Mesenchymal stem cell (in vitro differentiated cells and primary cell): ENCODE results near the gene MICAL2.

Experiments used
- DNase-seq: peaks from one replicate; pipeline ENCODE4 v3.0.0-alpha.2; 2013
- H2AFZ ChIP-seq: one replicate; pipeline ENCODE4 v1.6.1; 2013; ENCODE audit warnings: low read depth, mild to moderate bottlenecking, control low read depth, inconsistent platforms, low read length, moderate library complexity
- H2AK5ac ChIP-seq: 2 replicates; pipeline ENCODE4 v1.6.1; 2013; ENCODE audit warnings: low read length, moderate library complexity, mild to moderate bottlenecking, inconsistent platforms; ENCODE audit not compliant: severe bottlenecking
- H2BK120ac ChIP-seq: one replicate; pipeline ENCODE4 v1.6.1; 2013; ENCODE audit warnings: low read depth, mild to moderate bottlenecking, inconsistent platforms, low read length, moderate library complexity
- H2BK12ac ChIP-seq, 2 experiments: one replicate each; pipeline ENCODE4 v1.6.1; 2013; ENCODE audit warnings: inconsistent platforms in 2 of 2, low read length in 2 of 2, mild to moderate bottlenecking in 2 of 2, moderate library complexity in 2 of 2, control low read depth in 1 of 2
- H2BK15ac ChIP-seq: one replicate; pipeline ENCODE4 v1.6.1; 2013; ENCODE audit warnings: mild to moderate bottlenecking, low read depth, inconsistent platforms; ENCODE audit not compliant: poor library complexity, severe bottlenecking
- H2BK5ac ChIP-seq: 2 replicates; pipeline ENCODE4 v1.6.1; 2013; ENCODE audit warnings: low read depth, mild to moderate bottlenecking, low read length, control low read depth, inconsistent platforms; ENCODE audit not compliant: poor library complexity, severe bottlenecking
- H3K14ac ChIP-seq, 2 experiments: one replicate each; pipeline ENCODE4 v1.6.1; 2013; ENCODE audit warnings: inconsistent platforms in 2 of 2, low read length in 2 of 2, control low read depth in 1 of 2, mild to moderate bottlenecking in 1 of 2, moderate library complexity in 1 of 2
- H3K18ac ChIP-seq, 2 experiments: one replicate each; pipeline ENCODE4 v1.6.1; 2013; ENCODE audit warnings: inconsistent platforms in 2 of 2, low read length in 2 of 2, control low read depth in 1 of 2, low read depth in 1 of 2, mild to moderate bottlenecking in 1 of 2
- H3K23ac ChIP-seq, 2 experiments: one replicate each; pipeline ENCODE4 v1.6.1; 2013; ENCODE audit warnings: inconsistent platforms in 2 of 2, low read length in 2 of 2, mild to moderate bottlenecking in 2 of 2, moderate library complexity in 2 of 2, control low read depth in 1 of 2
- H3K27ac ChIP-seq: 2 replicates; pipeline ENCODE4 v1.5.1; 2013; ENCODE audit warnings: mild to moderate bottlenecking, moderate library complexity, low read length, control low read depth, inconsistent platforms; ENCODE audit not compliant: poor library complexity, severe bottlenecking
- H3K27me3 ChIP-seq, 2 experiments: 2 replicates each; pipeline versions ENCODE4 v1.6.1 to v1.7.0; 2013; ENCODE audit warnings: low read length in 2 of 2, mild to moderate bottlenecking in 2 of 2, moderate library complexity in 2 of 2, control low read depth in 1 of 2, inconsistent platforms in 1 of 2; ENCODE audit not compliant: control insufficient read depth in 1 of 2, insufficient read depth in 1 of 2
- H3K36me3 ChIP-seq, 2 experiments: 2 replicates each; pipeline versions ENCODE4 v1.6.1 to v1.7.0; 2013; ENCODE audit warnings: low read length in 2 of 2, control low read depth in 1 of 2, inconsistent platforms in 1 of 2, low read depth in 1 of 2, mild to moderate bottlenecking in 1 of 2; ENCODE audit not compliant: insufficient read depth in 2 of 2, control insufficient read depth in 1 of 2
- H3K4ac ChIP-seq, 2 experiments: one replicate each; pipeline ENCODE4 v1.6.1; 2013; ENCODE audit warnings: inconsistent platforms in 2 of 2, low read length in 2 of 2, mild to moderate bottlenecking in 2 of 2, moderate library complexity in 2 of 2, control low read depth in 1 of 2, low read depth in 1 of 2
- H3K4me1 ChIP-seq: 2 replicates; pipeline ENCODE4 v1.6.1; 2013; ENCODE audit warnings: low read depth, low read length, control low read depth; ENCODE audit not compliant: control insufficient read depth, insufficient read depth
- H3K4me2 ChIP-seq: 2 replicates; pipeline ENCODE4 v1.6.1; 2013; ENCODE audit warnings: low read length, mild to moderate bottlenecking, inconsistent platforms; ENCODE audit not compliant: poor library complexity, severe bottlenecking
- H3K4me3 ChIP-seq, 2 experiments: 2 replicates each; pipeline versions ENCODE4 v1.5.1 to v1.7.0; 2013; ENCODE audit warnings: low read length in 2 of 2, mild to moderate bottlenecking in 2 of 2, control low read depth in 1 of 2, low read depth in 1 of 2; ENCODE audit not compliant: insufficient read depth in 1 of 2
- H3K79me1 ChIP-seq: replicated peaks from 2 replicates; pipeline ENCODE4 v1.6.1; 2013; ENCODE audit warnings: mild to moderate bottlenecking, control low read depth, low read length, inconsistent platforms; ENCODE audit not compliant: poor library complexity, severe bottlenecking
- H3K9ac ChIP-seq: 2 replicates; pipeline ENCODE4 v1.7.0; 2013; ENCODE audit warnings: mild to moderate bottlenecking, low read length, moderate library complexity
- H3K9me3 ChIP-seq: 2 replicates; pipeline ENCODE4 v1.7.0; 2013; ENCODE audit warnings: mild to moderate bottlenecking, low read length; ENCODE audit not compliant: control insufficient read depth
- H4K8ac ChIP-seq: one replicate; pipeline ENCODE4 v1.6.1; 2013; ENCODE audit warnings: inconsistent platforms, mild to moderate bottlenecking, low read length, moderate library complexity
- H4K91ac ChIP-seq: one replicate; pipeline ENCODE4 v1.6.1; 2013; ENCODE audit warnings: mild to moderate bottlenecking, low read length, inconsistent platforms
- WGBS: methylation state at CpG from one replicate; pipeline ENCODE4 v1.1.7; 2013; ENCODE audit warnings: mixed read lengths; 5-methylcytosine and 5-hydroxymethylcytosine counted together

Gene MICAL2

GRCh38 chr11:12200991-12201985 is 90.9 kb downstream of the MICAL2 start:
- no peak overlapping the region for H2AFZ ChIP-seq
- peak; percentile 94 for DNase-seq
- peaks cover 25% of the 10 kb centered on the region for H3K4me1 ChIP-seq
- no peak overlapping the region for H2BK15ac ChIP-seq
- H3K4me3 ChIP-seq = no peak overlapping the region
- H4K8ac ChIP-seq = peak overlapping the region; percentile 77
- H3K27me3 ChIP-seq = no peaks in the 10 kb centered on the region
- no peak overlapping the region for H2BK120ac ChIP-seq
- peak overlapping the region; percentile 83 for H2AK5ac ChIP-seq
- H4K91ac ChIP-seq = peak overlapping the region; percentile 79
- peaks cover 6 to 29% of the 10 kb centered on the region in 2 experiments for H3K36me3 ChIP-seq
- no peak overlapping the region for H3K14ac ChIP-seq
- H3K4me2 ChIP-seq = no peak overlapping the region
- no peak overlapping the region for H2BK5ac ChIP-seq
- H3K18ac ChIP-seq = peak overlapping the region; percentile 57 to 85
- no peak overlapping the region for H3K23ac ChIP-seq
- H2BK12ac ChIP-seq = peak overlapping the region; percentile 0 to 91
- WGBS = 48% methylated on average over 16 of the region's 18 CpGs
- H3K9ac ChIP-seq = peak overlapping the region; percentile 63
- H3K4ac ChIP-seq = peak overlapping the region in 1 of 2 experiments; percentile 44
- H3K79me1 ChIP-seq = peaks cover 33% of the 10 kb centered on the region
- peaks cover 3% of the 10 kb centered on the region for H3K9me3 ChIP-seq
- peak overlapping the region; percentile 71 for H3K27ac ChIP-seq

GRCh38 chr11:12202661-12203310 is 92.4 kb downstream of the MICAL2 start:
- peaks cover 7 to 33% of the 10 kb centered on the region in 2 experiments for H3K36me3 ChIP-seq
- H2BK15ac ChIP-seq = no peak overlapping the region
- no peak overlapping the region for H2AFZ ChIP-seq
- H3K4ac ChIP-seq = no peak overlapping the region
- H3K14ac ChIP-seq = no peak overlapping the region
- H3K4me3 ChIP-seq = no peak overlapping the region
- H2BK5ac ChIP-seq = no peak overlapping the region
- H3K27me3 ChIP-seq = no peaks in the 10 kb centered on the region
- H4K8ac ChIP-seq = no peak overlapping the region
- no peak overlapping the region for H4K91ac ChIP-seq
- no peak for DNase-seq
- no peak overlapping the region for H3K4me2 ChIP-seq
- H3K18ac ChIP-seq = no peak overlapping the region
- no peak overlapping the region for H2BK12ac ChIP-seq
- no peak overlapping the region for H2BK120ac ChIP-seq
- H3K4me1 ChIP-seq = peaks cover 34% of the 10 kb centered on the region
- peaks cover 33% of the 10 kb centered on the region for H3K79me1 ChIP-seq
- H3K23ac ChIP-seq = no peak overlapping the region
- no peak overlapping the region for H2AK5ac ChIP-seq
- 95% methylated on average over 6 of the region's 7 CpGs for WGBS
- no peak overlapping the region for H3K9ac ChIP-seq
- H3K27ac ChIP-seq = no peak overlapping the region
- peaks cover 3% of the 10 kb centered on the region for H3K9me3 ChIP-seq

- no peak overlapping the region for H4K8ac ChIP-seq
- H2BK120ac ChIP-seq = no peak overlapping the region
- no peak overlapping the region for H3K4me2 ChIP-seq
- H3K18ac ChIP-seq = no peak overlapping the region
- no peak overlapping the region for H2BK12ac ChIP-seq
- no peak overlapping the region for H2BK15ac ChIP-seq
- no peak overlapping the region for H3K4me3 ChIP-seq
- 98% methylated on average over 1 of the region's 1 CpG for WGBS
- no peak overlapping the region for H2AFZ ChIP-seq
- no peak overlapping the region for H3K23ac ChIP-seq
- H3K36me3 ChIP-seq = peaks cover 24 to 26% of the 10 kb centered on the region in 2 experiments
- peaks cover 30% of the 10 kb centered on the region for H3K79me1 ChIP-seq
- H3K27ac ChIP-seq = no peak overlapping the region
- no peak overlapping the region for H2BK5ac ChIP-seq
- peaks cover 3% of the 10 kb centered on the region for H3K9me3 ChIP-seq
- H4K91ac ChIP-seq = no peak overlapping the region
- DNase-seq = no peak
- H3K9ac ChIP-seq = no peak overlapping the region
- peaks cover 29% of the 10 kb centered on the region for H3K4me1 ChIP-seq
- H3K27me3 ChIP-seq = no peaks in the 10 kb centered on the region
- H3K4ac ChIP-seq = no peak overlapping the region
- no peak overlapping the region for H3K14ac ChIP-seq
- H2AK5ac ChIP-seq = no peak overlapping the region
These were observed 94.1 kb downstream of the MICAL2 start for GRCh38 chr11:12204506-12204905.

GRCh38 chr11:12205330-12205729 is 94.9 kb downstream of the MICAL2 start:
- peaks cover 27% of the 10 kb centered on the region for H3K79me1 ChIP-seq

More at GRCh38 chr11:12205330-12205729, 94.9 kb downstream of the MICAL2 start:
- H3K9me3 ChIP-seq = peaks cover 3% of the 10 kb centered on the region
- H2BK15ac ChIP-seq = no peak overlapping the region
- H3K4me2 ChIP-seq = no peak overlapping the region
- H3K4ac ChIP-seq = no peak overlapping the region
- H2BK5ac ChIP-seq = no peak overlapping the region
- no peak overlapping the region for H2BK120ac ChIP-seq
- no peak overlapping the region for H2AK5ac ChIP-seq
- H4K91ac ChIP-seq = no peak overlapping the region
- H3K9ac ChIP-seq = no peak overlapping the region
- H4K8ac ChIP-seq = no peak overlapping the region
- no peak overlapping the region for H3K23ac ChIP-seq
- DNase-seq = peak; percentile 41
- no peak overlapping the region for H2AFZ ChIP-seq
- no peak overlapping the region for H3K14ac ChIP-seq
- H3K36me3 ChIP-seq = peaks cover 25 to 32% of the 10 kb centered on the region in 2 experiments
- no peaks in the 10 kb centered on the region for H3K27me3 ChIP-seq
- no peak overlapping the region for H3K4me3 ChIP-seq
- no peak overlapping the region for H2BK12ac ChIP-seq
- H3K18ac ChIP-seq = no peak overlapping the region
- peaks cover 22% of the 10 kb centered on the region for H3K4me1 ChIP-seq
- peak overlapping the region; percentile 3 for H3K27ac ChIP-seq
